Measurements from ENCODE around the gene RHBDD3.

RHBDD3 gene

GRCh38 chr22:29267858-29268510 lies at the start of gene RHBDD3, which contains the start of gene EWSR1:
TSS of gene RHBDD3 (minus strand) at chr22:29267981. CDS start at chr22:29265626, 2,355 bp downstream.
TSS of gene EWSR1 (plus strand) at chr22:29268268. CDS start at chr22:29268337, 69 bp downstream.
- DNase-seq, result peak; percentile 92

- DNase-seq, result no peak
Observed at GRCh38 chr22:29316141-29316828, 48.5 kb upstream of the RHBDD3 start.

DNA sequence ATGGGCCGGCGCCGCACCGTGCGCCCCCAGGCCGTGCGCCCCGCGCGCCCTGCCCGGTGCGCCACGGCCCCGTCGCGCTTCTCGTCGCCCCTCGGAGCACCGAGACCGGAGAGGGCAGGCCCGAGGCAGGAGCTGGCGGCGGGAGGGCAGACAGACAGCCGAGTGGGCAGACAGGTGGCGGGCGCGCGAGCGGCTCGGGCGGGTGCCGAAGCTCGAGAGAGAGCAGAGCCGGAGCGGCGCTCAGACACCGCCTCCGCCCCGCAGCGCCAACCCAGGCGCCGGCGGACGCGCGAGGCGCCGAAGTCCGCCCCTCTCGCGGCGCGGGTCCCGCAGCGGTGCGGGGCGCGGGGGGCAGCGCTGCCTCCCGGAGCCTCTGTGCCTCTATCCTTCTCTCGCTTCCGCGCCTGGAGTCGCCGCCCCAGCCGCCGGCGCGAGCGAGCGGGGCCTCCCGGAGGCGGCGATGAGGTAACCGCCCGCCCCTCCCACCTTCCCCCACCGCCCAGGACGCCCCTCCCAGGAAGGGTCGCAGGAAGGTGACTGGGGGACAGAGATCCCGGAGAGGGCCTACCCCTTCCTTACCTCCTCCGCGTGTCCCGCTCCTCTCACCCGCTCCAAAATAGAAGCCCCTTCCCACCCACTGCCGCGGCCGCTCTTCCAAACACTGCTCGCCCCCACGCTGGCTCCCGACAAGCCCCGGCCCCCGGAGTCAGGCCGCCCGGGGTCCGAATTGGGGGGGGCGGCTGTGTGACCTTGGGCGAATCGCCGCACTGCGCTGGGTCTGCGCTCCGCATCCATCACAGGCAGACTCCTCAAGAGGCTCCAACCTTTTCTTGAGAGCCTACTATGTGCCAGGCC lies 47.7 kb upstream of the RHBDD3 start, which contains the start of gene RASL10A:
RASL10A (minus strand) TSS at position 412 of the 855 bp plus-strand sequence. CDS start 451 bp downstream, outside the sequence.
- DNase-seq, result no peak

DNA sequence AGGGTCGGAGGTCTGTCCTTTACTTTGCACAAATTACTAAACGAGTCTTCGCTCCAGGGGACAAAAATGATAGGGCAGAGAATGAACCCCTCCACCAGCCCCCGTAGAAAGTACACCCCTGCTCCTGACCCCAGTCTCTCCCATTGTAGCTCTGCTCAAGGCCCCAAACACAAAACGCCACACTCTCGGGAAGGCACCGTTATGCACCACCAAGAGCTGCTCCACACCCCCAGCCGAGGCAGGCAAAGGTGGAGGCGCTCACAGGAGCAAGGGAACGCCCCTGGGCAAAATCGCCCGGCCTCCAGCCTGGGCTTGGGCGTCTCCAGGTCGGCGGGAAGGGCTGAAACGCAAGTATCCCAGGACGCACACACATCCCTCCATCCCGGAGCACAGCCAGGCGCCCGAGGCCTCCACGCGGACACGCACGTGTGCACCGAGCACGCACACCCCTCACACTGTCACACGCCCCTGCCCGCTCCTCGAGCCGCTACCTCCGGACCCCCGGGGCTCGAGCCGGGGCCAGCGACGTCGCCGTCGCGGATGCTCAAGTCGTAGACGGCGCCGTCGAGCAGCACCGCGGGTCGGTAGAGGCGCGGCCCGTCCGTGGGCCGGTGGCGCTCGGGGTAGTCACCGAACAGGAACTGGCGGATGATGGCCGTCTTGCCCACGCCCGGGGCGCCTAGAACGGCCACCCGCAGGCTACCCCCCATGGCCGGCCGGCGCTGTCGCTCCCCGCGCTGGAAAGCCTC lies 46.9 kb upstream of the RHBDD3 start:
- DNase-seq, result no peak

GRCh38 chr22:29313576-29314466 lies 46.0 kb upstream of the RHBDD3 start:
- DNase-seq, result no peak

GRCh38 chr22:29313126-29313575 lies 45.4 kb upstream of the RHBDD3 start:
- DNase-seq, result no peak

DNA sequence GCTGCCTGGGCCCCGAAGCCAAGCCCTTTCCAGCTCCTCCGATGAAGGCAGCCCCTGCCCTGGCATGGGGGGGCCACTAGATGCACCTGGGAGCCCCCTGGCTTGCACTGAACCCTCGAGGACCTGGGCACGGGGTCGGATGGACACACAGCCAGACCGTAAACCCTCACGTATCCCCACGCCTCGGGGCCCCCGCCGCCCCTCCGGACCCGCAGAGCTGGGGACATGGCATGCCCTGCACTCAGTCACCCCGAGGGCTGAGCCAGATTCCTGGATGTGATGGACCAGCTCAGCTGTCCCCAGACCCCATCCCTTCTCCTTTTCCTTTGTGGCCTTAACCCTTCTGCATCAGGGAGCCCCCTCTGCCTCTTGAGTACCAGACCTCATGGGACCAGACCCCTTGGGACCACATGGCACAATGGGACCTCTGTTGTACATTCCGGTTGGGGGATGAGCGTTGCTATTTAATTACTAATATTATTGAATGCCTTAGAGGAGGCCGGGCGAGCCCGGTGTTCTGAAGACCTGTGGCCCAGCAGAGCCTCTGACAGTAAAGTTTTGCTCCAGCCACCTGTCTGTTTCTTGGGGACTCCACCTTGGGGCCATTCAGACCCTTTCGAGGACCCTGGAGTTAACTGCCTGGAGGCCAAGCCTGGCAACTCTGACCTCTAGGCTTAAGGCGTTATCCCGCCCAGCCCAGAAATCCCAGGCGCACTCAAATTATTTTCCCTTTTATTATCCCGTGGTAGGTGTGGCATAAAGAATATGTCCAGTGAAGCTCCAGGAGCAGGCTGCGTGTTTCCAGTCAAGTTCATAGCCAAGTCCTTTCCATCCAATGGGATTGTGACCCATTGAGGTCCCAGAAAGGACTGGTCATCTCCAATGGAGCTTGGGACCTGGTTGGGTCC lies 44.7 kb upstream of the RHBDD3 start:
- no peak for DNase-seq

- DNase-seq, result no peak
Observed at GRCh38 chr22:29311464-29312217, 43.9 kb upstream of the RHBDD3 start.

- peak; percentile 71 for DNase-seq
Observed at GRCh38 chr22:29310863-29311339, 43.1 kb upstream of the RHBDD3 start.

DNA sequence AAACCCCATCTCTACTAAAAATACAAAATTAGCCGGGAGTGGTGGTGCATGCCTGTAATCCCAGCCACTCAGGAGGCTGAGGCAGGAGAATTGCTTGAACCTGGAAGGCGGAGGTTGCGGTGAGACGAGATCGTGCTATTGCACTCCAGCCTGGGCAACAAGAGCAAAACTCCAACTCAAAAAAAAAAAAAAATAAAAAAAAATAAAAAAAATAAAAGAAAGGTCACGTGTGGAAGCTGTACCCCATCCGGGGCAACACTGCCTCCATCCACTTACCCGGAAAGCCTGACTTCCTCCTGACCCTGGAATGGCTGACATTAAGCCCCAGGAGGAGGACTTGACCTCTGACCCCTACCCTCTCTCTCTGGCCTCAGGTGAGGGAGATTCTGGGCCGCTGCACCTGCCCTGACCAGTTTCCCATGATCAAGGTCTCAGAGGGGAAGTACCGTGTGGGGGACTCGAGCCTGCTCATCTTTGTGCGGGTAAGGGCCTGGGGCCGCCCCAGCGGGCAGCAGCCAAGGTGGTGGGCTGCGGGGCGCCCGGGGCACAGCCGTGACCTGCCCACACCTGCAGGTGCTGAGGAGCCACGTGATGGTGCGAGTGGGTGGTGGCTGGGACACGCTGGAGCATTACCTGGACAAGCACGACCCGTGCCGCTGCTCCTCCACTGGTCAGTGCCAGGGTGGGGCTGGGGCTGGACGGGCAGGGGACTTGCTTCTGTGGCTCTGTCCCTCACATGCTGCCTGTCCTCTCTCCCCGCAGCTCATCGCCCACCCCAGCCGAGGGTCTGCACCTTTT lies 42.5 kb upstream of the RHBDD3 start:
- no peak for DNase-seq

- DNase-seq, result no peak
Observed at GRCh38 chr22:29309332-29310064, 41.7 kb upstream of the RHBDD3 start.

GRCh38 chr22:29308791-29309262 lies 41.0 kb upstream of the RHBDD3 start:
- no peak for DNase-seq

GRCh38 chr22:29308148-29308790 lies 40.5 kb upstream of the RHBDD3 start:
- DNase-seq, result no peak

- DNase-seq, result no peak
Observed at GRCh38 chr22:29307596-29308147, 39.9 kb upstream of the RHBDD3 start.

DNA sequence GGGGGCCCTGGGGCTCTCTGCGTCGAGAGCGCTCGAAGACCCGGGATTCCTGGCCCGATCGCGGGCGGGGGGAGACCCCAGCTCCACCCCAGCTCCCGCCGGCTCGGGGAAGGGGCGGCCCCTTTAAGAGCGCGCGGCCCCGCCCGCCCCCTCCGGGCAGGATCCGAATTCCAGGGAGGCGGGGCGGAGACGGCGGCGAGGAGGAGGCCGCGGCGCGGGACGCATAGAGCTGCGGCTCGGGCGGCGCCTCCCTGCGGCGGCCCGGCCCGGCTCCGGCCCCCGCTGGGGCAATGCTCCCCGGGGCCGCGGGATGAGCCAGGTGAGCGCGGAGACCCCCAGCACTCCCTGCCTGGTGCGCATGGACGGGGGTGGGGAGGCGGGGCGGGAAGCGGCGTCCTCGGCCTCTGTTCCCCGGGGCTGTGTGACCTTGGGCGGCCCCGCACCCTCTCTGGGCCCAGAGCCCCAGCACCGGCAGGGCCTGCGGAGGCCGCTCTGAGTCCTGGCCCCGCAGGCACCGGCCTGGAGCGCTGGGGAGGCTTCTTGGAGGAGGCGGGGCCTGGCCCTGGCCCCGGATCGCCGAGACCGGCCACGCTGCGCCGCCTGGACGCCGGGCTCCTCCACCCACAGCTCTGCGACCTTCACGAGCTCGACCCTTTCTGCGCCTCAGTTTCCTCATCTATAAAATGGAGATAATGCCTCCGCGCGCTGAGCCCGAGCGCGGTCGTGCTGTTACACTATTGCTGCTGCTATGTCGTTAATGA lies 39.2 kb upstream of the RHBDD3 start:
- DNase-seq, result peak; percentile 42

Measured in NCI-H446 treated with DMSO at 0.1 percent for 48 hours (cell line).